PC-9 (cell line): Measurements from ENCODE around the gene NKIRAS1.

ENCODE experiments used
- CTCF ChIP-seq: fragments of 200-600 bp; sonication (generic); conservative IDR thresholded peaks from 2 replicates; pipeline ENCODE4 v1.6.1; 2017; ENCODE audit warnings: mixed run types, antibody characterized with exemption, mild to moderate bottlenecking, moderate library complexity
- EZH2 ChIP-seq: fragments of 200-600 bp; sonication (generic); IDR thresholded peaks from 2 replicates; pipeline ENCODE4 v1.8.0; 2017; ENCODE audit warnings: antibody characterized with exemption, low read depth

GRCh38 chr3:23889386-23889785 lies 27.4 kb downstream of the NKIRAS1 start:
- no peak for TF ChIP-seq EZH2
- TF ChIP-seq CTCF: no peak
